KG1 (cell line): ENCODE data around the gene RESF1.

ENCODE experiments used
- DNase-seq: peaks from one replicate; lab custom pipeline; 2025; lab: John Stamatoyannopoulos, UW

The RESF1 gene

GRCh38 chr12:31961137-31961536 lies 1.9 kb downstream of the RESF1 start:
- DNase-seq, result no peak

DNA sequence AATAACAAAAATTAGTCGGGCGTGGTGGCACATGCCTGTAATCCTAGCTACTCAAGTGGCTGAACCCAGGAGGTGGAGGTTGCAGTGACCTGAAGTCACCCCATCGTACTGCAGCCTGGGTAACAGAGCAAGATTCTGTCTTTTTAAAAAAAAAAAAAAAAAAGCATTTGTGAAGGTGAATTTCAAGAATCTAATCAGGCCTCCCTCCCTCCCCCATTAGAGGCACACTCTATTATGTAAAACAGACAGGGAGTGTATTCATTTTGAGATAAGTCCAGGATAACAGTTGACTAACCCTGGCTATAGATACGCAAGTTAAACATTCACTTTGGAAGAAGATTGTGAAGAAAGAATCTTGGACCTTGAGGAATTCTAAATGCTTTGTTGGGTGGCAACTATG lies 2.9 kb downstream of the RESF1 start:
- DNase-seq, result no peak

DNA sequence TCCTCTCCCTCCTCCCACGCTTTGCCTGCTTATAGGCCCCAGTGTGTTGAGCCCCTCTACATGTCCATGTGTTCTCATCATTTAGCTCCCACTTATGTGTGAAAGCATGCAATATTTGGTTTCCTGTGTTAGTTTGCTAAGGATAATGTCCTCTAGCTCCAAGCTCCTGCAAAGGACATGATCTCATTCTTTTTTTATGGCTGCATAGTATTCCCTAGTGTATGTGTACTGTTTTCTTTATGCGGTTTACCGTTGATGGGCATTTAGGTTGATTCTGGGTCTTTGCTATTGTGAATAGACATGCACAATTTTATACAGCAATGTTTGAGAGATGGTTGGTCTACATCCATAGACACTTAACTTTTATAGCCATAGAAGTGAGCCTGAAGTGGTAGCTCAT lies 5.1 kb downstream of the RESF1 start:
- DNase-seq, result no peak

DNA sequence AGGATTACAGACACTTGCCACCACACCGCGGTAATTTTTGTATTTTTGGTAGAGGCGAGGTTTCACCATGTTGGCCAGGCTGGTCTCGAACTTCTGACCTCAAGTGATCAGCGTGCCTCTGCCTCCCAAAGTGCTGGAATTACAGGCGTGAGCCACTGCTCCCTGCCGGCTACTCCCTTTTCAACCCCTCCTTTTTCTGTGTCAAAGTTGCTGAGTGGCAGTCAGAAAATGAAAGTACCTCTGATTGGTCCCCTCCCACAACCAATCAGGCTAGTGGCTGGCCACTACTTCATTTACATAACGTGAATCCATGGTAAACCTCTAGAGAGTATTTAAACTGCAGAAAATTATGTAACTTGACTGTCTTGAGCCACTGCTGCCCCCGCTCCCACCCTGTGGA lies 5.9 kb downstream of the RESF1 start:
- DNase-seq, result no peak

GRCh38 chr12:31966558-31967205 lies 7.5 kb downstream of the RESF1 start:
- no peak for DNase-seq

DNA sequence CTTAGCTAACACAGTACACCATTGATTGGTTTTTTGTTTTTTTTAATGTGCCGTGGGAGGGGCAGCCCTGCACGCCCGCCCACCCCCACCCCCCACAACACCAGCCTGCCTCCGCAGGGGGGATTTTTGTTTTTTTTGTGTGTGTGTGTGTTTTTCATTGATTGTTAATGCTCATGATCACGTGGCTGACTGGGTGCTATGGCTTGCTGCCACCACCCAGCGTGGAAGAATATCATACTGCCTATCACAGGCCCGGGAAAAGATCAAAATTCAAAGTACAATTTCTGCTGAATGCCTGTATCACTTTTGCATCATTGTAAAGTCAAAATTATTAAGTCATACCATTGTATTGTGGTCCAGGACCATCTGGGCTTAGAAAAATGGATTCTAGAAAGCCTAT lies 8.3 kb downstream of the RESF1 start:
- no peak for DNase-seq

- no peak for DNase-seq
Measured at GRCh38 chr12:31970199-31970598, 11.0 kb downstream of the RESF1 start.

- DNase-seq, result no peak
Measured at GRCh38 chr12:31973818-31974217, 14.6 kb downstream of the RESF1 start.

DNA sequence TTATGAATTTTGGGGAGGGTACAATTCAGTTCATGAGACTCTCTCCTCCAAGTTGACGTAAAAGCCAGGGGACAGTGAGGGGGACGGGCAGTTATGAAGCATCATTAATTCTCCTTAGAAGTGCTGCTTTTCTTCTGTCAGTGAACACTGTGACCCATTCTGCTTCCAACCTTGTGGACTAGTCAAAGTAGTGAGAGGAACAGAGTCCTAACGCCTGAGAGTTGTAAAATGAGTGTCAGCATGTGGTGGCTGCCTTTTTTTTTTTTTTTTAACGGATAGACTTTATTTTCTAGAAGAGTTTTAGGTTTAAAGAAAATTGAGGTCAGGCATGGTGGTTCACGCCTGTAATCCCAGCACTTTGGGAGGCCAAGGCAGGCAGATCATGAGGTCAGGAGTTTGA lies 15.5 kb downstream of the RESF1 start:
- DNase-seq, result no peak

- no peak for DNase-seq
Measured at GRCh38 chr12:31984806-31985591, 25.8 kb downstream of the RESF1 start.

DNA sequence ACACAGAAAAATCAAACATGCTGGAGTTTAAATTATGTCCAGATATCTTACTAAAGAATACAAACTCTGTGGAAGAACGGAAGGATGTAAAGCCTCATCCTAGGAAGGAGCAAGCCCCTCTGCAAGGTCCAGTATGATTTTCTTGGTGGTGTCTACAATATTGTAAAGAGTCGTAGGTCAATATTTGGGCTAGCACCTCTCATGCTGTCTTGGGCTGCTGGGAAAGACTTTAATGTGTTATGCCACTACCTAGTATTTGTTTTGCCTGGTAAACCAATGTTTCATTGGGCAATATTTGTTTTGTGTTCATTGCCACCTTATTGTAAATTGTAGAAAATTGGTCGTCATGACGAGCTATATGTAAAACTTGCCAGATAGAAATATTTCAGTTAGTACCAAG lies 26.6 kb downstream of the RESF1 start:
- DNase-seq, result no peak

DNA sequence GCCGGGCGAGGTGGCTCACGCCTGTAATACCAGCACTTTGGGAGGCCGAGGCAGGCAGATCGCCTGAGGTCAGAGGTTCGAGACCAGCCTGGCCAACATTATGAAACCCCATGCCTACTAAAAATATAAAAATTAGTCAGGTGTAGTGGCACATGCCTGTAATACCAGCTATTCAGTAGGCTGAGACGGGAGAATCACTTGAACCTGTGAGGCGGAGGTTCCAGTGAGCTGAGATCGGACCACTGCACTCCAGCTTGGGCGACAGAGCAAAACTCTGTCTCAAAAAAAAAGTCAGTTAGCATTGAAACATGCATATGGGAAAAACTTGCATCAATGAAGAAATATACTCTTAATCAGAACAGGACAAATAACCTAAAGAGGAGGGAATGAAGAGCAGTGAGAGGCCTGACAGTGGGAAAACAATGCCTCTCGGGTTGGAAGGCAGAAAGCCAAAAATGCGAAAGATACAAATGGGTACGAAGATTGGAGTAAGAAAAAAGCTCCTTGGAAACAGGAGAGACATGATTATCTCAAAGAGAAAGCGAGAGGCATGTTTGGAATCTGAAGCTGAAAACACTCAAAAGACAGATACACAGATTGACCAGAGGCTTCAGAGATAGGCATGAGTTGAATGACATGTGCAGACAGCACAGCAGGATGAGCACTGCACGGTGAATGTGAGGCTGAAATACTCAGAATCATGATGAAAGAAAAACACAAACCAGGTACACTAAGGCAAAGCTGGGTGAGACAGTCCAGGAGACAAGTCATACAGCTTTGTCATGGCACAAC lies 30.6 kb downstream of the RESF1 start:
- DNase-seq, result no peak

- DNase-seq, result no peak
Measured at GRCh38 chr12:31991146-31991545, 31.9 kb downstream of the RESF1 start.

DNA sequence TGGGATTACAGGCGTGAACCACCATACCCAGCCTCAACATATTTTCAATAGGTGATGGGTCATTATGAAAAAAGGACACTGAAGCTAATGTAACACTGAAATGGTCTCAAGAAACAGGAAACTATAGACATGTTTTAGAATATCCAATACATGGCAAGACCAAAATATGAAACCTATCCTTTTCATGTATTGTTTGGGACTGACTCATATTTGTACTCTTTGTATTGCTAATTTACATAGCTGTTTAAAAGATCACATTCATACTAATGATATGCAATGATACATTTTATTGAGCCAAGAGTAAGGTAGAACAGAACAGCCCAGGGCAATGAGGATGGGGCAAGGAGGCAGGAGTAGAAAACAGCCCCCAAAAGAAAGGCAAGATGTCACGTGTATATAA lies 32.6 kb downstream of the RESF1 start:
- no peak for DNase-seq

DNA sequence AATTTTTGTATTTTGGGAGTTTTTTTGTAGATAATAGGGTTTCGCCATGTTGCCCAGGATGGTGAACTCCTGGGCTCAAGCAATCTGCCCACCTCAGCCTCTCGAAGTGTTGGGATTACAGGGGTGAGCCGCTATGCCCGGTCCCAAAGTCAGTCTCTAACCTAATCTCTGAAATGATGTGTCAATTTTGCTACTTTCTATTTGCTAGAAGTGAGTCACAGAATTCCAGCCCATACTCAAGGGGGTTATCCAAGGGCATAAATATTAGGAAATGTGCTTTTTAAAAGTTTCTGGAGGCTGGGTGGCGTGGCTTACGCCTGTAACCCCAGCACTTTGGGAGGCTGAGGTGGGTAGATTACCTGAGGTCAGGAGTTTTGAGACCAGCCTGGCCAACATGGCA lies 40.5 kb downstream of the RESF1 start:
- no peak for DNase-seq

GRCh38 chr12:32000373-32001005 lies 41.3 kb downstream of the RESF1 start:
- no peak for DNase-seq

DNA sequence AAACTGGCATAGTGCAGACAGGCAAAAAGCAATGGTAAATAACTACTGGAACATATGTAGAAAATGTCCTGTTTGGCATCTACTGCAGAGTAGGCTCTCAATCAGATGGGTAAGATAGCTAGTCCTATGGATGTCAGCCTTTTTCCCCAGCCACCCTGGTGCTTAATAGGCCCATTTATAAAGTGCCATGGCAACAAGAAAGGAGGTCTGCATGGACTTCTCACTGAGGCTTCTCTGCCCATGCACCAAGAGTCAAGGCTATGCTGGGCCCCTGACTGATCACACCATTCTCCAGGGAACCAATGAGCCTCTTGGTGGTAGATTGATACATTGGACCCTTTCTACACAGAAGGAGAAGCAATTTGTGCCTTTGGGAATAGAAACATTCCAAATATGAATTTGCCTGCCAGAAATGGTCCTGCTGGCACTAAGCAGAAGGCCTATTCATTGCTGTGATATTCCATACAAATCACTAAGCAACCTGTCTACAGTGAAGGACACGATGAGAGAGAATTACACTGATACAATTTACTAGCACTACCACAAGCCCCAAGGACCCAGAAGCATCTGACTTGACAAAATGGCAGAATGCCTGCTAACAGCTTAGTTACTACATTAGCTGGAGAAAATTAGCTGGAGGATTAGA lies 43.8 kb downstream of the RESF1 start:
- DNase-seq, result no peak

DNA sequence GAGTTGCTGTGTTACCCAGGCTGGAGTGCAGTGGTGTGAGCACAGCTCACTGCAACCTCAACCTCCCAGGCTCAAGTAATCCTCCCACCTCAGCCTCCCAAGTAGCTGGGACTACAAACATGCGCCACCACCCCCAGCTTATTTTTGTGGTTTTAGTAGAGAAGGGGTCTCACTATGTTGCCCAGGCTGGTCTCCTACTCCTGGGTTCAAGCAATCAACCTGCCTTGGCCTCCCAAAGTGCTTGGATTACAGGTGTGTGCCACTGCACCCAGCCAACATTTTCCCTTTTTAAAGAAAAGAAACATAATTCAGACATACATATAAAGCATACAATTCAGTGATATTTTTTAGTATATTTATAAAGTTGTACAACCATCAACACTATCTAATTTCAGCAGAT lies 44.4 kb downstream of the RESF1 start:
- DNase-seq, result no peak

- no peak for DNase-seq
Measured at GRCh38 chr12:32005496-32006125, 46.4 kb downstream of the RESF1 start.
